Activated T-cell treated with anti-CD3 and anti-CD28 coated beads for 24 hours (primary cell): ENCODE data around the gene LMAN2L.

ENCODE experiments used
- DNase-seq: peaks from one replicate; pipeline ENCODE4 v3.0.0-alpha.2; 2020; ENCODE audit warnings: low read depth

Gene LMAN2L

GRCh38 chr2:96739633-96740428, at the start of gene LMAN2L:
LMAN2L (minus strand) TSS chr2:96740064; CDS start chr2:96740040, 24 bp downstream.
- DNase-seq: peak; percentile 98

GRCh38 chr2:96789245-96789617, 49.4 kb upstream of the LMAN2L start:
- DNase-seq: no peak

GRCh38 chr2:96788442-96789244, 48.8 kb upstream of the LMAN2L start:
- DNase-seq: no peak

GRCh38 chr2:96787411-96787810, 47.5 kb upstream of the LMAN2L start:
- DNase-seq: no peak

- no peak for DNase-seq
Measured at GRCh38 chr2:96783388-96783787, 43.5 kb upstream of the LMAN2L start.

GRCh38 chr2:96775160-96775559, 35.3 kb upstream of the LMAN2L start:
- DNase-seq: no peak

GRCh38 chr2:96773922-96774321, 34.1 kb upstream of the LMAN2L start:
- DNase-seq: peak; percentile 27

- DNase-seq: peak; percentile 14
Measured at GRCh38 chr2:96772903-96773671, 33.2 kb upstream of the LMAN2L start.

- no peak for DNase-seq
Measured at GRCh38 chr2:96771796-96772618, 32.1 kb upstream of the LMAN2L start.

GRCh38 chr2:96770442-96771202, 30.8 kb upstream of the LMAN2L start:
- DNase-seq: no peak

- no peak for DNase-seq
Measured at GRCh38 chr2:96769814-96770213, 29.9 kb upstream of the LMAN2L start.

GRCh38 chr2:96768083-96768561, 28.3 kb upstream of the LMAN2L start:
- DNase-seq: no peak

- no peak for DNase-seq
Measured at GRCh38 chr2:96767135-96767871, 27.4 kb upstream of the LMAN2L start.

- DNase-seq: no peak
Measured at GRCh38 chr2:96764253-96764637, 24.4 kb upstream of the LMAN2L start.

- no peak for DNase-seq
Measured at GRCh38 chr2:96763511-96764252, 23.8 kb upstream of the LMAN2L start.

- DNase-seq: no peak
Measured at GRCh38 chr2:96762529-96763311, 22.9 kb upstream of the LMAN2L start.

GRCh38 chr2:96760986-96761832, 21.3 kb upstream of the LMAN2L start:
- DNase-seq: no peak
